Lung (tissue), 12 donors: ENCODE results near the gene SCN5A. TPM values are rescaled to one million over a fixed set of nuclear protein-coding genes. Genes with fewer than 3 reads are reported as not detected.

Source experiments
- ATAC-seq: fragments of 200-7000 bp; cut with Tn5 transposase; one replicate; pipeline ENCODE4 v1.9.1; 2020; ENCODE audit warnings: moderate number of reproducible peaks; ENCODE audit not compliant: insufficient read depth, low FRiP score
- DNase-seq, 3 donors: peaks; one replicate each; pipeline ENCODE4 v3.0.0-alpha.2; 2013 to 2017
- H3K27ac ChIP-seq, 2 donors: one replicate each; pipeline ENCODE4 v1.5.1; 2013; ENCODE audit warnings: mild to moderate bottlenecking in 2 of 2, moderate library complexity in 2 of 2, control low read depth in 1 of 2, inconsistent platforms in 1 of 2, low read depth in 1 of 2, low read length in 1 of 2
- H3K27me3 ChIP-seq, 3 donors: one replicate each; pipeline ENCODE4 v1.5.1; 2013; ENCODE audit warnings: low read length in 2 of 3; ENCODE audit not compliant: control insufficient read depth in 3 of 3, insufficient read depth in 3 of 3
- H3K36me3 ChIP-seq, 4 donors: one replicate each; pipeline ENCODE4 v1.5.1; 2013; ENCODE audit warnings: low read length in 4 of 4, mild to moderate bottlenecking in 1 of 4, moderate library complexity in 1 of 4; ENCODE audit not compliant: control insufficient read depth in 4 of 4, insufficient read depth in 4 of 4
- H3K4me1 ChIP-seq, 5 donors: one replicate each; pipeline ENCODE4 v1.5.1; 2013; ENCODE audit warnings: low read length in 5 of 5, mild to moderate bottlenecking in 2 of 5, moderate library complexity in 1 of 5; ENCODE audit not compliant: control insufficient read depth in 5 of 5, insufficient read depth in 5 of 5
- H3K4me3 ChIP-seq: one replicate; pipeline ENCODE4 v1.5.1; 2013; ENCODE audit warnings: mild to moderate bottlenecking, control low read depth, moderate library complexity
- H3K9ac ChIP-seq, 2 donors: one replicate each; pipeline ENCODE4 v1.5.1; 2013; ENCODE audit warnings: low read length in 2 of 2, control low read depth in 1 of 2; ENCODE audit not compliant: insufficient read depth in 1 of 2
- H3K9me3 ChIP-seq, 4 donors: one replicate each; pipeline ENCODE4 v1.5.1; 2013; ENCODE audit warnings: low read length in 3 of 4, mild to moderate bottlenecking in 1 of 4, moderate library complexity in 1 of 4; ENCODE audit not compliant: control insufficient read depth in 4 of 4, insufficient read depth in 3 of 4
- whole genome bisulfite sequencing, 2 donors: extraction: QIAGEN DNeasy Blood & Tissue Kit; methylation state at CpG; one replicate each; pipeline ENCODE4 v1.1.7; 2013; 5-methylcytosine and 5-hydroxymethylcytosine counted together
- polyA plus RNA-seq, 2 donors: library from polyadenylated mRNA; stranded (reverse); fragments of 200-250 nt; gene quantifications; one replicate each; pipeline ENCODE4 v1.2.1, GENCODE V29; 2013
- total RNA-seq, 2 donors: library from RNA; depleted of rRNA in 1 of 2; stranded (reverse); fragments of >200 nt in 1 of 2; gene quantifications; one replicate each; pipeline ENCODE4 v1.2.1, GENCODE V29; 2014 to 2021
- TF ChIP-seq, protein P1 (sequence below): IDR thresholded peaks from 2 replicates; pipeline ENCODE4 v1.5.1; 2012; ENCODE audit warnings: mild to moderate bottlenecking; ENCODE audit errors: control extremely low read depth, extremely low read depth
- donor health status: control.
- donor health status: control.
- donor health status: Bipolar disorder and iron deficiency.
- donor health status: healthy.
- donor health status: DM: yes; HTN: yes; CAD: no.

The SCN5A gene
- total and polyA plus RNA-seq, 4 donors, result 0.02 to 2.5 (median 0.37) TPM

DNA sequence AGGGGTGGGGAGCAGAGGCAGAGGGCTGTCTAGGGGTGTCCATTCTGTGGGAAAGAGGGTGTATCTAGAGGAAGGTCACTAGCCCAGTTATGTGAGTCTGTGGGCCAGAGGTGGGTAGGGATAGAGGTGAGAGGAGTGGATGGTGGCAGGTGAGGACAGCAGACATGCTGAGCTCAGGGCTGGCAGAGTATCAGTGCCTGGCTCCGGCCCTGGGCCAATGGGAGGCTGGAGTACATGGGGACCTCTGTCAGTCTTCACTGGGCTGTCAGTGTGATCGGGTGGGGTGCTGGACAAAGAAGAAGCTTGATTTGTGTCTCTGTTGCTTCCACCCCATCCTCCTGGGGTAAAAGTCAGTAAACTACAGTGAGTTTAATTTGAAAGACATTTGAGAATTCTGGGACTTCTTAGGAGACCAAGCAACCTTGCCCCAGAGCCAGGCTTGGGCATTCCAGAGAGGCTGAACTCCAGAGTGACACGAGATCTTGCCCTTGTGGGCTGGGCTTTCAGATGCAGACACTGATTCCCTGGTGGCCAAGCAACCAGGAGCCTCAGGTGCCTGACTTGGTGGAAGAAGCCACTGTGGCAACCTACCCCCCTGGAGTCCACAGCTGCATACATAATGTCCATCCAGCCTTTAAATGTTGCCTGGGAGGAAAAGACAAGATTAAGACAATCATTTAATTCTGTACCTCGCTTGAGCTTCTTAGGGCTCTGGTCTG is 92.7 kb downstream of the SCN5A start:
- H3K4me3 ChIP-seq, result no peak overlapping the region
- no peak overlapping the region for H3K9ac ChIP-seq
- WGBS, 2 donors, result 70 to 83% methylated on average over 4 of the region's 4 CpGs
- DNase-seq (no peak), ATAC-seq (no peak)
- no peak overlapping the region for H3K27ac ChIP-seq
- peaks cover 0 to 3% (median 0%) of the 10 kb centered on the region in 4 donors for H3K36me3 ChIP-seq
- H3K4me1 ChIP-seq, result no peaks in the 10 kb centered on the region
- no peaks in the 10 kb centered on the region for H3K9me3 ChIP-seq
- TF ChIP-seq, protein P1, sequence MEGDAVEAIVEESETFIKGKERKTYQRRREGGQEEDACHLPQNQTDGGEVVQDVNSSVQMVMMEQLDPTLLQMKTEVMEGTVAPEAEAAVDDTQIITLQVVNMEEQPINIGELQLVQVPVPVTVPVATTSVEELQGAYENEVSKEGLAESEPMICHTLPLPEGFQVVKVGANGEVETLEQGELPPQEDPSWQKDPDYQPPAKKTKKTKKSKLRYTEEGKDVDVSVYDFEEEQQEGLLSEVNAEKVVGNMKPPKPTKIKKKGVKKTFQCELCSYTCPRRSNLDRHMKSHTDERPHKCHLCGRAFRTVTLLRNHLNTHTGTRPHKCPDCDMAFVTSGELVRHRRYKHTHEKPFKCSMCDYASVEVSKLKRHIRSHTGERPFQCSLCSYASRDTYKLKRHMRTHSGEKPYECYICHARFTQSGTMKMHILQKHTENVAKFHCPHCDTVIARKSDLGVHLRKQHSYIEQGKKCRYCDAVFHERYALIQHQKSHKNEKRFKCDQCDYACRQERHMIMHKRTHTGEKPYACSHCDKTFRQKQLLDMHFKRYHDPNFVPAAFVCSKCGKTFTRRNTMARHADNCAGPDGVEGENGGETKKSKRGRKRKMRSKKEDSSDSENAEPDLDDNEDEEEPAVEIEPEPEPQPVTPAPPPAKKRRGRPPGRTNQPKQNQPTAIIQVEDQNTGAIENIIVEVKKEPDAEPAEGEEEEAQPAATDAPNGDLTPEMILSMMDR, result no peak
- no peaks in the 10 kb centered on the region for H3K27me3 ChIP-seq

DNA sequence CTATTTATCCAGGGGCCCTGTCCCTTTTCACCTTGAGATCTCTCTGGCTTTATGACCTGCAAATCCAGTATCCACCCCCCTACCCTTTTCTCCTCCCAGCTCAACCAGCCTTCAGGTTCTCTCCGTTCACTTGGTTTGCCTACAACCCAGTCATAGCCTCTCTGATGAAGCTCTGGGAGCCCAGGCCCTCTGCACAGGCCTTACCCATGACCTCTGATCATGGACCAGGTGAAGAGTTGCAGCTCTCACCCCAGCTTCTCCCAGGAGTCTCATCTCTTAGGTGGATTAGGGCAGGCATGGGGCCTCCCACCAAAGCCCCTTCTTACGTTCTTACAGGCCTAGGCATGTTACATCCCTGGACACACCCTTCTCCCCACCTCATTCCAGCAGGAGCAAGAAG is 93.6 kb downstream of the SCN5A start:
- Histone ChIP-seq H3K27me3 (no peaks in the 10 kb centered on the region), H3K36me3 (peaks cover 0 to 3% (median 0%) of the 10 kb centered on the region in 4 donors), H3K4me1 (no peaks in the 10 kb centered on the region), H3K4me3 (no peak overlapping the region), H3K9me3 (no peaks in the 10 kb centered on the region), H3K27ac (no peak overlapping the region), H3K9ac (no peak overlapping the region)
- ATAC-seq, result no peak
- TF ChIP-seq, protein P1, result no peak
- DNase-seq, result no peak
- WGBS, 2 donors, result 90 to 97% methylated on average over 2 of the region's 2 CpGs

GRCh38 chr3:38555149-38555840 is 94.2 kb downstream of the SCN5A start:
- TF ChIP-seq, protein P1, result no peak
- 87% methylated on average over 6 of the region's 6 CpGs for WGBS, 2 donors
- no peak overlapping the region for H3K4me3 ChIP-seq
- H3K27ac ChIP-seq, result no peak overlapping the region
- H3K9ac ChIP-seq, result no peak overlapping the region
- ATAC-seq, result no peak
- H3K9me3 ChIP-seq, result peaks cover 0 to 3% (median 0%) of the 10 kb centered on the region in 4 donors
- H3K27me3 ChIP-seq, result no peaks in the 10 kb centered on the region
- peaks cover 0 to 3% (median 0%) of the 10 kb centered on the region in 4 donors for H3K36me3 ChIP-seq
- no peaks in the 10 kb centered on the region for H3K4me1 ChIP-seq
- DNase-seq, result no peak
